GM23338 (cell line): ENCODE measurements around the gene MVB12B. TPM values are rescaled to one million over a fixed set of nuclear protein-coding genes. Genes with fewer than 3 reads are reported as not detected.

ENCODE experiments used
- ATAC-seq: fragments of 200-7000 bp; cut with Tn5 transposase; 3 replicates; pipeline ENCODE4 v1.9.1; 2020
- DNase-seq: peaks from one replicate; pipeline ENCODE4 v3.0.0-alpha.2; 2015; ENCODE audit warnings: low spot score
- H2AFZ ChIP-seq: fragments of 200-600 bp; sonication (generic); 2 replicates; pipeline ENCODE4 v1.8.0; 2016; ENCODE audit warnings: antibody characterized with exemption, mild to moderate bottlenecking, moderate library complexity
- H3F3A ChIP-seq: fragments of 200-600 bp; sonication (generic); replicated peaks from 2 replicates; pipeline ENCODE4 v1.8.0; 2017; ENCODE audit warnings: antibody characterized with exemption, mixed run types, low read depth
- H3K27ac ChIP-seq: fragments of 200-600 bp; sonication (generic); 2 replicates; pipeline ENCODE4 v1.6.1; 2016; ENCODE audit warnings: low read depth
- H3K27me3 ChIP-seq: fragments of 200-600 bp; sonication (generic); 2 replicates; pipeline ENCODE4 v1.8.0; 2016; ENCODE audit warnings: mild to moderate bottlenecking, mixed run types, moderate library complexity; ENCODE audit not compliant: insufficient read depth
- H3K36me3 ChIP-seq: fragments of 200-600 bp; sonication (generic); 2 replicates; pipeline ENCODE4 v1.8.0; 2016; ENCODE audit warnings: mild to moderate bottlenecking; ENCODE audit not compliant: insufficient read depth
- H3K4me1 ChIP-seq: fragments of 200-600 bp; sonication (generic); 2 replicates; pipeline ENCODE4 v1.8.0; 2016; ENCODE audit warnings: mild to moderate bottlenecking, moderate library complexity; ENCODE audit not compliant: insufficient read depth
- H3K4me2 ChIP-seq: fragments of 200-600 bp; sonication (generic); 2 replicates; pipeline ENCODE4 v1.7.1; 2017; ENCODE audit warnings: mixed run types
- H3K4me3 ChIP-seq: fragments of 200-600 bp; sonication (generic); 2 replicates; pipeline ENCODE4 v1.6.1; 2016; ENCODE audit warnings: mixed run types
- H3K79me2 ChIP-seq: fragments of 200-600 bp; sonication (generic); replicated peaks from 2 replicates; pipeline ENCODE4 v1.8.0; 2017; ENCODE audit warnings: mild to moderate bottlenecking; ENCODE audit not compliant: insufficient read depth
- H3K9me2 ChIP-seq: fragments of 200-600 bp; sonication (generic); 2 replicates; pipeline ENCODE4 v1.8.0; 2017; ENCODE audit not compliant: insufficient read depth
- H4K20me1 ChIP-seq: fragments of 200-600 bp; sonication (generic); replicated peaks from 2 replicates; pipeline ENCODE4 v1.8.0; 2017; ENCODE audit warnings: mild to moderate bottlenecking; ENCODE audit not compliant: insufficient read depth
- H3K27ac Mint-ChIP-seq: 2 replicates; pipeline ENCODE4 v1.8.0; 2020; ENCODE audit warnings: inconsistent platforms, mild to moderate bottlenecking, moderate library complexity, mixed read lengths
- H3K27me3 Mint-ChIP-seq: 3 replicates; pipeline ENCODE4 v1.8.0; 2022; ENCODE audit warnings: low read depth, mild to moderate bottlenecking, moderate library complexity, mixed read lengths, inconsistent platforms; ENCODE audit not compliant: insufficient read depth, poor library complexity
- H3K36me3 Mint-ChIP-seq: 3 replicates; pipeline ENCODE4 v1.8.0; 2021; ENCODE audit warnings: low read depth, mild to moderate bottlenecking, inconsistent platforms, moderate library complexity, mixed read lengths
- H3K4me1 Mint-ChIP-seq: 3 replicates; pipeline ENCODE4 v1.8.0; 2020; ENCODE audit warnings: mild to moderate bottlenecking, inconsistent platforms, mixed read lengths
- H3K4me3 Mint-ChIP-seq: 3 replicates; pipeline ENCODE4 v1.8.0; 2021; ENCODE audit warnings: moderate library complexity, mild to moderate bottlenecking, inconsistent platforms, mixed read lengths
- H3K9me3 Mint-ChIP-seq: 3 replicates; pipeline ENCODE4 v1.8.0; 2020; ENCODE audit warnings: moderate library complexity, mild to moderate bottlenecking, inconsistent platforms, mixed read lengths
- CREB1 ChIP-seq: fragments of 250-450 bp; sonication (Bioruptor Pico); IDR thresholded peaks from 2 replicates; pipeline ENCODE4 v1.5.0; 2020; ENCODE audit warnings: low read depth, mild to moderate bottlenecking, moderate library complexity
- CTCF ChIP-seq, 2 experiments: fragments of 200-600 bp in 1 of 2; sonication (generic) in 1 of 2; conservative IDR thresholded peaks; 2 replicates each; pipeline versions ENCODE4 v1.5.1 to v1.6.1; 2016 to 2017; ENCODE audit warnings: antibody characterized with exemption in 2 of 2, low read depth in 2 of 2, mild to moderate bottlenecking in 2 of 2, moderate library complexity in 1 of 2
- ETS1 ChIP-seq: IDR thresholded peaks from 2 replicates; pipeline ENCODE4 v1.6.1; 2016; ENCODE audit warnings: antibody characterized with exemption
- EZH2 ChIP-seq: fragments of 200-600 bp; sonication (generic); IDR thresholded peaks from one replicate; pipeline ENCODE4 v1.8.0; 2017; ENCODE audit warnings: antibody characterized with exemption, mild to moderate bottlenecking, low read depth; ENCODE audit not compliant: unreplicated experiment
- EZH2phosphoT487 ChIP-seq: fragments of 200-600 bp; sonication (generic); IDR thresholded peaks from one replicate; pipeline ENCODE4 v1.8.1; 2018; ENCODE audit warnings: antibody characterized with exemption; ENCODE audit not compliant: unreplicated experiment
- JUNB ChIP-seq: IDR thresholded peaks from one replicate; pipeline ENCODE4 v1.6.1; 2016; ENCODE audit warnings: antibody characterized with exemption; ENCODE audit not compliant: unreplicated experiment
- NANOG ChIP-seq: IDR thresholded peaks from 2 replicates; pipeline ENCODE4 v1.6.1; 2016; ENCODE audit warnings: antibody characterized with exemption, borderline replicate concordance
- POLR2AphosphoS5 ChIP-seq: IDR thresholded peaks from 2 replicates; pipeline ENCODE4 v1.6.1; 2016; ENCODE audit warnings: antibody characterized with exemption, low read depth
- REST ChIP-seq: IDR thresholded peaks from one replicate; pipeline ENCODE4 v1.6.1; 2018; ENCODE audit warnings: antibody characterized with exemption; ENCODE audit not compliant: unreplicated experiment
- STAT1 ChIP-seq: IDR thresholded peaks from one replicate; pipeline ENCODE4 v1.6.1; 2016; ENCODE audit warnings: antibody characterized with exemption; ENCODE audit not compliant: unreplicated experiment
- ZNF114 ChIP-seq: fragments of 250-450 bp; sonication (Bioruptor Pico); IDR thresholded peaks from 2 replicates; pipeline ENCODE4 v1.5.0; 2020; ENCODE audit warnings: mild to moderate bottlenecking, moderate library complexity
- ZNF331 ChIP-seq: fragments of 250-450 bp; sonication (Bioruptor Pico); IDR thresholded peaks from 2 replicates; pipeline ENCODE4 v1.5.0; 2020; ENCODE audit warnings: low read depth, mild to moderate bottlenecking, moderate library complexity
- ZNF462 ChIP-seq: fragments of 250-450 bp; sonication (Bioruptor Pico); IDR thresholded peaks from 2 replicates; pipeline ENCODE4 v1.5.0; 2020; ENCODE audit warnings: mild to moderate bottlenecking, moderate library complexity
- polyA plus RNA-seq: library from polyadenylated mRNA; unstranded; fragments of >200 nt; fragmentation: Nextera tagmentation; extraction: Ambion mirVana; gene quantifications from 2 replicates; pipeline ENCODE4 v1.2.1, GENCODE V29; 2016
- total RNA-seq: library from RNA; depleted of rRNA; stranded (reverse); fragments of >200 nt; shearing (Covaris generic); gene quantifications from 2 replicates; pipeline ENCODE4 v1.2.3, GENCODE V29; 2014

The MVB12B gene
- total and polyA plus RNA-seq, 2 experiments from 2014 or later = 1.9 to 6.6 TPM

- Histone ChIP-seq H3K27ac (no peak overlapping the region), H3F3A (0 out of 2 replicates have a peak, but pooled peaks cover 5% of the 10 kb centered on the region), H3K4me3 (0 out of 2 replicates have a peak overlapping the region, but pooled peaks have one; percentile 17), H4K20me1 (no peaks in the 10 kb centered on the region), H3K9me2 (no peaks in the 10 kb centered on the region), H3K4me1 (peaks cover 18% of the 10 kb centered on the region), H3K27me3 (peaks cover 10% of the 10 kb centered on the region), H3K79me2 (no peaks in the 10 kb centered on the region), H3K36me3 (no peaks in the 10 kb centered on the region), H2AFZ (peak overlapping the region; percentile 84), H3K4me2 (peak overlapping the region; percentile 44)
- DNase-seq = peak; percentile 78
- TF ChIP-seq ZNF462 = no peak
- TF ChIP-seq REST = no peak
- no peak for TF ChIP-seq ZNF114 (CRISPR knock-in tag)
- TF ChIP-seq JUNB = no peak
- no peak for TF ChIP-seq EZH2phosphoT487
- TF ChIP-seq NANOG = no peak
- no peak for TF ChIP-seq CREB1 (CRISPR knock-in tag)
- TF ChIP-seq STAT1 = no peak
- no peak for TF ChIP-seq CTCF (conservative IDR thresholded peaks at IDR 0.05; ENCODE audit: low read depth in 2 of 2)
- no peak for TF ChIP-seq ZNF331
- TF ChIP-seq POLR2AphosphoS5 = no peak
- no peak for TF ChIP-seq ETS1
- no peak for TF ChIP-seq EZH2
- Mint-ChIP-seq H3K4me1 (peaks cover 46% of the 10 kb centered on the region), H3K9me3 (no peaks in the 10 kb centered on the region; the same call in 2 of the 3 replicates), H3K27ac (no peak overlapping the region), H3K27me3 (peaks cover 14% of the 10 kb centered on the region), H3K4me3 (peak overlapping the region; percentile 4; the same call in 1 of the 3 replicates), H3K36me3 (no peaks in the 10 kb centered on the region)
- ATAC-seq = peak; percentile 57
These were observed 190.6 kb downstream of the MVB12B start for GRCh38 chr9:126516936-126517832.
